Stimulated activated CD4-positive, alpha-beta T cell treated with anti-CD3 and anti-CD28 coated beads, Interleukin-1b, Interleukin-23, amount 100 ng/mL, for 24 hours (primary cell): ENCODE data around the gene HDAC10.

Experiments used
- DNase-seq, 4 experiments: peaks; one replicate each; pipeline ENCODE4 v3.0.0-alpha.2; 2020; ENCODE audit warnings: low read depth in 4 of 4, low spot score in 1 of 4

HDAC10 gene

DNA sequence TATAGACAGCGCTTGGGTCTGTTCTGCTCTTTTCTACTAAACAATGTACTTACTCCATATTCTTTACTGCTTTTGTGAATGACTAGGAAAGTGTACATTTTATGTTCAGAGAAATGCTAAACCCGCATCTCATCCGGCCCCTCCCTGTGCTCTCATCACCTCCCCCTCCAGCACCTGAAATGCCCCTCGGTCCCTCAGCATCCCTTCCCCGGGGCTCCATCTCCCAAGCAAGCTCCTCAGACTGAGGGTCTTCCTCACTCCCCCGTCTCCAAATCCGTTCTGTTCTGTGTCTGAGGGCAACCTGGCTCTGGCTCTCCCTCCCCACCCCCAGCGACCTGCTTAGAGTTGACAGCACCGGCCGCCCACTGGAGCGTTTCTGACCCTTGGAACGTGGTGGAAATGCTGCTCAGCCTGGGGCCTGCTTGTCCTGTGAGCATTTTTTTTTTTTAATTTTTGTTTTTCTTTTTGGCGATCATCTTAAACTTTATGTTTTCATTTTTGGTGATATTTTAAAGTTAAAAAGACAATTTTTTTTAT, 48.9 kb downstream of the HDAC10 start:
- DNase-seq, result no peak

DNA sequence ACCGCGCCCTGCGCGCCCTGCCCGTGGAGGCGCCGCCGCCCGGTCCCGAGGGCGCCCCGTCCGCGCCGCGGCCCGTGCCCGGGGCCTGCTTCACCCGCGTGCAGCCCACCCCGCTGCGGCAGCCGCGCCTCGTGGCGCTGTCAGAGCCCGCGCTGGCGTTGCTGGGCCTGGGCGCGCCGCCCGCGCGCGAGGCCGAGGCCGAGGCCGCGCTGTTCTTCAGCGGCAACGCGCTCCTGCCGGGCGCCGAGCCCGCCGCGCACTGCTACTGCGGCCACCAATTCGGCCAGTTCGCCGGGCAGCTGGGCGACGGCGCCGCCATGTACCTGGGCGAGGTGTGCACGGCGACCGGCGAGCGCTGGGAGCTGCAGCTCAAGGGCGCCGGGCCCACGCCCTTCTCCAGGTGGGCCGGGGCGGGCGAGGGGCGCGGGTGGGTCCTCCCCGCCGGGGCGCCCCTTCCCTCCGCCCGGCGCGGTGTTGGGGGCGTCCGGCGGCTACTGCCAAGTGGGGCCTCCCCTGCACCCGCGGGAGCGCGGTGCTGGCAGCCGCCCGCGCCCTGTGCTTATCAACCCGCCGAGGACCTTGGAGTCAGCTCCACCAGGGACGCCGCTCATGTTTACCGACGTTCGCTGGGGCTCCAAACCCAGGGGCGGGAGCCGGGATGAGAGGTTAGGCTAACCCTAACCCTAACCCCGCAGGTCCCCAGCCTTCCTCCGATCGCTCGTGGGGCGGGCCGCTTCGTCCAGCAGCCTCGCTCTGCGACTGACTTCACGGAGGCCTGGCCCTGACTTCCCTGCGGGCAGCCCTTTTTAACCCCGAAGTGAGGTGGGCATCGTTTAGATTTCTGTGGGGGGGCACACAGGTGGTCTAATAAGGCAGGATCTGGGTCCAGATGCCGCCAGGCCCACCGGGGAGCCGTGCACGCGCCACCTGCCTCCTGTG, 49.6 kb downstream of the HDAC10 start:
- DNase-seq, result no peak

DNA sequence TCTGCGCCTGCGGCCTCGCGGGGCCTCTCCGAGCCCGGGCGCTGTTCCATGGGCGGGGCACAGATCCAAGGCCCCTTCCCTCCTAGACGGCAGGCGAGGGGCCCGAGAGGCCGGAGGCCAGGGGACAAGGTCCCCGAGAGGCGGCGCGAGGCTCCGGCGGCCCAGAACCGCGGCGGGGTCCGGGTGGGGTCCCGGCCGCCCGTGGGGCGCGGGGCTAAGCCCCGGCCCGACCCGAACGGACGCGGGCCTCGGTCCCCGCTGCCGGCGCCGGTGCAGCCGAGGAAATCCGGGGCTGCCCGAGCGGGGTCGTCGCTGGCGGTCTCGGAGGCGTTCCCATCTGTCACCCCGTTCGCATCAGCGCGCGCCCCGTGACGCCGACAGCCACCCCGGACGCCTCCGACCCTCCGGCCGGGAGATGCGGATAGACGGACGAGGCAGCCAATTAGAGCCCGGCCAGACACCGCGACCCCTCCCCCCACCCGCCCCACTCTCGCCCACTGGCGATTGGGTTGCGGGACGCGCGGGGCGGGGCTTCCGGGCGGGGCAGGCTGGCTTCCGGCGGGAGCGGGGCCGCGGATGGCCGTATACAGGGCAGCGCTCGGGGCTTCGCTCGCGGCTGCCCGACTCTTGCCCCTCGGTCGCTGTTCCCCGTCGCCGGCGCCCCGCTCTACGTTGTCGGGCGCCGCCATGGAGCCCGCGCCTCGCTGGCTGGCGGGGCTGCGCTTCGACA, 50.4 kb downstream of the HDAC10 start, which contains the start of gene SELENOO:
TSS of gene SELENOO (plus strand) at position 551 of the 730 bp plus-strand sequence. CDS start at position 577, 26 bp downstream.
- peak; percentile 84 to 92 (median 85) for DNase-seq

DNA sequence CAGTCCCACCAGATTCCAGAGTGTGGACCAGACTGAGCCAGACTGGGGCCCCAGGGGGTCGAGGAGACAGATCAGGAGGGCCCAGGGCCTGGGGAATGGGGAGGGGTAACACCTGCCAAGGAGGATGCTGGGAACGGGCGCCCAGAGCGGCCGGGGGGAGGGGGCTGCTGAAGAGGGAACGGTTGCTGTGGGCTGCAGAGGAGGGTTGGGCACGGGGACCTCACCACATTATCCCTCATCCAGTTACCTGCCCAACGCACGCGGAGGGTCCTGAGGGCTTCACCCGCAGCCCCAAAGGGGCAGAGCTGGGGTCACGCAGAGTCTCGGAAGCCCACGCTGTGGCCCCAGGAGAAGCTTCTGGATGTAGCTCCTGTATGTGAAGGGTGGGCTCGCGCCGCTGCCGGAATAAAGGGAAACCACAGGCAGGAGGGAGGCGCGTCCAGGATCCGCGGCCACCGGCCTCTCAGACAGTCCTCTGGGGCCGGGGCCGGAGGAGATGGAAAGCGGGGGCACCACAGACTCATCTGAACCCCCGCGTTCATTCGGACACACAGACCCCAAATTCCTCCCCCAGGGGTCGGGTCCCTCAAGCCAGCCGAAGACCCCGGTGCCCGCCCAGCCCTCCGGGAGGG, 51.1 kb downstream of the HDAC10 start:
- DNase-seq, result no peak

DNA sequence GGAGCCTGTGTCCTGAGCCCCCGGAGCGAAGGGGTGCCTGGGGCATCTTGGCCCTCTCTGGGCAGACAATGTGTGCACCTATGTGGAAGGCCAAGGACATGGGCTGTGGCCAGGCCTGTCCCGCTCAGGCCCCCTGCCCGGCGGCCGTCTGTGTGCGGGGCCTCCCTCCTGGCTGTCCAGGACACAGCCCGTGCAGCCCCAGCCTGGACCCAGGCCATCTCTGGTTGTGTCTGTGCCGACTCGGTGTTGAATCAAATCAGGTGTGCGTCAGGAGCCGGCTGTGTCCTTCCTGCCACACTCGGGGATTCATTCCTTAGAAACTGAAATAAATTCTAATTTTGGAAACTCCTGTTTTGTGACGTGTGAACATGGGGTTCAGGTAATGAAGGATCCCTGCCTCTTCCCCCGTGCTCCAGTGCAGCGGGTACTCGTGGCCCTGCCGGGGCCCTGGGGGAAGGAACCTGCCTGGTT, 51.8 kb downstream of the HDAC10 start:
- no peak for DNase-seq

DNA sequence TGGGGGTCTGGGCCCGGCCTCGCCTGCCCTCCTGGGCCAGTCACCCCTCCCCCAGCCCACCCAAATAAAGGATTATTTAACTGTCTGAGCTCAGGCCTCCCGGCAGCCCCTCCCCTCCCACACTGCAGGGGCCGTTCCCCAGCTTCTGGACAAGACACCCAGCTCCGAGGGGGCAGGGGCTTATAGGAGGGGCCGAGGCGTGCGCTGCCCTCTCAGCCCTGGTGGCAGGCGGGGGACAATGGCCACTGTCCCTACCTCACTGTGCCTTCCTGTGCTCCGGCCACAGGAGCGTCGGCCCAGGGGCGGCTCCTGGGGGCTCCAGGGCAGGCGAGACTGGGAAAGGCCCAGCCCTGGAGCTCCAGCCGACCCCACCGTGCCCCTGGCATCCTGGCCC, 52.4 kb downstream of the HDAC10 start:
- DNase-seq, result no peak

DNA sequence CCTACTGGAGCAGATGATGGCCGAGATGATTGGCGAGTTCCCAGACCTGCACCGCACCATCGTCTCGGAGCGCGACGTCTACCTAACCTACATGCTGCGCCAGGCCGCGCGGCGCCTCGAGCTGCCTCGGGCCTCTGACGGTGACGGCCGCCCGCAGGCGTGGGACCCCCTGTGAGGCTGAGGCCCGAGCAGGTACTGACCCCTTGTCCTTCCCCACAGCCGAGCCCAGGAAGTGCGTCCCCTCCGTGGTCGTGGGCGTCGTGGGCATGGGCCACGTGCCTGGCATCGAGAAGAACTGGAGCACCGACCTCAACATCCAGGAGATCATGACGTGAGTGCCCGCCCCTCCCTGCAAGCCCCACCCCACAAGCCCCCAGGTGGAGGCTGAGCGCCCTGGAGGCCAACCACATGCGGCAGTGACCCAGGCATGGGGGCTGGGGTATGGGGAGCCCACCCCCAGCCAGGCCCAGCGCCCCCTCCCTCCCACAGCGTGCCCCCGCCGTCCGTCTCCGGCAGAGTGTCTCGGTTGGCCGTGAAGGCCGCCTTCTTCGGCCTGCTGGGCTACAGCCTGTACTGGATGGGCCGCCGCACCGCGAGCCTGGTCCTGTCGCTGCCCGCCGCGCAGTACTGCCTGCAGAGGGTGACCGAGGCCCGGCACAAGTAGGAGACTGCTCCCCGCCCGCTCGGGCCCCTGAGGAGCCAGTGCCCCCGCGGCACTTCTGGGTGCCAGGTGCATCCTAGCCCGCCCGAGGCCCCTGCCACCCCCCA, 53.0 kb downstream of the HDAC10 start:
- no peak for DNase-seq

DNA sequence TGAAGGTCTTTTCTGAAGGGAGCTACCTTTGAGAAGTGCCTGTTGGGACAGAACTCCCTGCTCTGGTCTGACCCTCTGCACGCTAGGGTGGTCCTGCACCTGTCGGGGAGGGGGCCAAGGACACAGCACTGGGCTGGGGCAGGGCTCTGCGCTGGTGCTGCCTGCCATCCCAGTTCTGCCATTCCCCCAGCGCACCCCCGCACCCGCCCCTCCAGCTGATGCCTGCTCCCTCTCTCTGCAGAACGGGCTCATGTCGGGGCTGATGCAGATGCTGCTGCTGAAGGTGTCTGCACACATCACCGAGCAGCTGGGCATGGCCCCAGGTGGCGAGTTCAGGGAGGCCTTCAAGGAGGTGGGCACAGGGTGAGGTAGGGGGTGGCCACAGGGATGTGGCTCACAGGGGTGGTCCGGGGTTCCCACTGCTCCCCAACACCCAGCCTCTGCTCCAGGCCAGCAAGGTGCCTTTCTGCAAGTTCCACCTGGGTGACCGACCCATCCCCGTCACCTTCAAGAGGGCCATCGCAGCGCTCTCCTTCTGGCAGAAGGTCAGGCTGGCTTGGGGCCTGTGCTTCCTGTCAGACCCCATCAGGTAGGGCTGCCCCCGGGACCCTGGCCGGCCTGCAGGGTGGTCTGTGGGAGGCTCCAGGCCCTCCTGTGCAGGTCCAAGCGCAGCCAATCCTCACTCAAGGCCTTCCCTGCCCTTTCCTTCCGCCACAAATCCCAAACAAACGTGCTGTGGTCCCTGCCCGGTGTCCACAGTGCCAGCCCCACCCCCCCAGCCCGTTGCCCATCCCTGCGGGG, 53.9 kb downstream of the HDAC10 start:
- no peak for DNase-seq

DNA sequence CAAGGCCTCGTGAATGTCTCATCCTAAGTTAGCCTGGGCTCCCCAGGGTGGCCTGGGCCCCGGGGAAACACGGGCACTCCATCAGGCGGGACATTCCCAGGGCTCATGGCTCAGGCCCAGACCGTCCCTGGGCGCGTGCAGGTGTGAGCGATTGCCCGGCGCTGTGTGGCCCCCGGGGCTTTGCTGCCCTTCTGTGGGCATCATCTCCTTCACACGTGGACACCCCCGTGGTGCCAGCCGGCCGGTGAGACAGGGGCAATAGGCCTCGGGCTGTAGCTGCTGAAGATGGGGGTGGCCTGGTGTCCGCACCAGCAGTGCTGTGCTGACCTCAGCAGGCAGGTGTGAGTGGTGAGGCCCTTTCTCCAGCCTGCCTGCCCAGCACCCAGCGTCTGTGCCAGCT, 54.8 kb downstream of the HDAC10 start:
- no peak for DNase-seq
